SK-N-SH treated with all-trans-retinoic acid at 6 μM for 48 hours (cell line): ENCODE data around the gene SERTAD3.
"Not testable (repeated sequence)": the region's sequence is repeated elsewhere in the genome, so short reads cannot be mapped to it uniquely, and the experiment has no call there.

Experiments
- ATAC-seq: fragments of 200-7000 bp; cut with Tn5 transposase; 3 replicates; pipeline ENCODE4 v1.9.1; 2020; ENCODE audit warnings: mild to moderate bottlenecking, moderate library complexity
- ARNTL ChIP-seq: fragments of 450-650 bp; formaldehyde crosslinking; IDR thresholded peaks from 2 replicates; pipeline ENCODE4 v1.5.0; 2020; ENCODE audit warnings: low read depth, mild to moderate bottlenecking, moderate library complexity, borderline replicate concordance
- BACH2 ChIP-seq: fragments of 250-450 bp; sonication (Bioruptor Pico); IDR thresholded peaks from 2 replicates; pipeline ENCODE4 v1.9.0; 2021; ENCODE audit warnings: mild to moderate bottlenecking, borderline replicate concordance
- CREB5 ChIP-seq: fragments of 250-450 bp; sonication (Bioruptor Pico); IDR thresholded peaks from 2 replicates; pipeline ENCODE4 v1.5.1; 2020; ENCODE audit warnings: low read depth, mild to moderate bottlenecking, moderate library complexity
- CSDC2 ChIP-seq: fragments of 250-450 bp; sonication (Bioruptor Pico); IDR thresholded peaks from 2 replicates; pipeline ENCODE4 v1.5.0; 2020; ENCODE audit warnings: mild to moderate bottlenecking, moderate library complexity
- ESRRG ChIP-seq: fragments of 250-450 bp; sonication (Bioruptor Pico); IDR thresholded peaks from 2 replicates; pipeline ENCODE4 v1.6.1; 2021; ENCODE audit warnings: mild to moderate bottlenecking
- ISL1 ChIP-seq: fragments of 250-450 bp; sonication (Bioruptor Pico); IDR thresholded peaks from 2 replicates; pipeline ENCODE4 v2.1.2; 2022; ENCODE audit warnings: mild to moderate bottlenecking, moderate library complexity
- OSR1 ChIP-seq: fragments of 250-450 bp; sonication (Bioruptor Pico); IDR thresholded peaks from 2 replicates; pipeline ENCODE4 v1.8.0; 2022; ENCODE audit warnings: moderate library complexity, mild to moderate bottlenecking, inconsistent platforms
- PPARA ChIP-seq: fragments of 250-450 bp; sonication (Bioruptor Pico); IDR thresholded peaks from 2 replicates; pipeline ENCODE4 v1.5.0; 2020; ENCODE audit warnings: mild to moderate bottlenecking, borderline replicate concordance
- RARB ChIP-seq: fragments of 250-450 bp; sonication (Bioruptor Pico); IDR thresholded peaks from 2 replicates; pipeline ENCODE4 v1.8.0; 2021; ENCODE audit warnings: mild to moderate bottlenecking, moderate library complexity
- SNAI2 ChIP-seq: fragments of 250-450 bp; sonication (Bioruptor Pico); IDR thresholded peaks from 2 replicates; pipeline ENCODE4 v1.5.0; 2020; ENCODE audit warnings: mild to moderate bottlenecking, moderate library complexity
- TCF4 ChIP-seq: fragments of 250-450 bp; sonication (Bioruptor Pico); IDR thresholded peaks from 2 replicates; pipeline ENCODE4 v1.8.0; 2021; ENCODE audit warnings: mild to moderate bottlenecking, moderate library complexity, borderline replicate concordance
- TOX ChIP-seq: fragments of 250-450 bp; sonication (Bioruptor Pico); IDR thresholded peaks from 2 replicates; pipeline ENCODE4 v1.8.0; 2021; ENCODE audit warnings: mild to moderate bottlenecking, moderate library complexity, borderline replicate concordance
- TSHZ2 ChIP-seq: fragments of 250-450 bp; sonication (Bioruptor Pico); IDR thresholded peaks from 2 replicates; pipeline ENCODE4 v1.5.0; 2020; ENCODE audit warnings: mild to moderate bottlenecking, moderate library complexity
- ZC3H10 ChIP-seq: fragments of 250-450 bp; sonication (Bioruptor Pico); IDR thresholded peaks from 2 replicates; pipeline ENCODE4 v1.5.1; 2021; ENCODE audit warnings: mild to moderate bottlenecking, moderate library complexity
- ZFP3 ChIP-seq: fragments of 250-450 bp; sonication (Bioruptor Pico); IDR thresholded peaks from 2 replicates; pipeline ENCODE4 v1.5.0; 2020; ENCODE audit warnings: mild to moderate bottlenecking, moderate library complexity
- ZFP30 ChIP-seq: fragments of 450-650 bp; formaldehyde crosslinking; IDR thresholded peaks from 2 replicates; pipeline ENCODE4 v1.5.0; 2022; ENCODE audit warnings: mild to moderate bottlenecking, moderate library complexity
- ZNF565 ChIP-seq: fragments of 450-650 bp; formaldehyde crosslinking; conservative IDR thresholded peaks from 2 replicates; pipeline ENCODE4 v1.5.0; 2020; ENCODE audit warnings: low read depth, mild to moderate bottlenecking, moderate library complexity
- ZNF70 ChIP-seq: fragments of 450-650 bp; formaldehyde crosslinking; IDR thresholded peaks from 2 replicates; pipeline ENCODE4 v1.5.0; 2020; ENCODE audit warnings: mild to moderate bottlenecking, moderate library complexity
- ZNF8 ChIP-seq: fragments of 450-650 bp; formaldehyde crosslinking; IDR thresholded peaks from 2 replicates; pipeline ENCODE4 v1.5.0; 2020; ENCODE audit warnings: mild to moderate bottlenecking, moderate library complexity
- TF ChIP-seq, protein P1 (sequence below): fragments of 250-450 bp; sonication (Bioruptor Pico); IDR thresholded peaks from 2 replicates; pipeline ENCODE4 v1.8.0; 2021; ENCODE audit warnings: low read depth, mild to moderate bottlenecking, moderate library complexity, borderline replicate concordance
- TF ChIP-seq, protein P2 (sequence below): fragments of 250-450 bp; sonication (Bioruptor Pico); IDR thresholded peaks from 2 replicates; pipeline ENCODE4 v1.5.1; 2021; ENCODE audit warnings: mild to moderate bottlenecking, moderate library complexity

SERTAD3 gene

DNA sequence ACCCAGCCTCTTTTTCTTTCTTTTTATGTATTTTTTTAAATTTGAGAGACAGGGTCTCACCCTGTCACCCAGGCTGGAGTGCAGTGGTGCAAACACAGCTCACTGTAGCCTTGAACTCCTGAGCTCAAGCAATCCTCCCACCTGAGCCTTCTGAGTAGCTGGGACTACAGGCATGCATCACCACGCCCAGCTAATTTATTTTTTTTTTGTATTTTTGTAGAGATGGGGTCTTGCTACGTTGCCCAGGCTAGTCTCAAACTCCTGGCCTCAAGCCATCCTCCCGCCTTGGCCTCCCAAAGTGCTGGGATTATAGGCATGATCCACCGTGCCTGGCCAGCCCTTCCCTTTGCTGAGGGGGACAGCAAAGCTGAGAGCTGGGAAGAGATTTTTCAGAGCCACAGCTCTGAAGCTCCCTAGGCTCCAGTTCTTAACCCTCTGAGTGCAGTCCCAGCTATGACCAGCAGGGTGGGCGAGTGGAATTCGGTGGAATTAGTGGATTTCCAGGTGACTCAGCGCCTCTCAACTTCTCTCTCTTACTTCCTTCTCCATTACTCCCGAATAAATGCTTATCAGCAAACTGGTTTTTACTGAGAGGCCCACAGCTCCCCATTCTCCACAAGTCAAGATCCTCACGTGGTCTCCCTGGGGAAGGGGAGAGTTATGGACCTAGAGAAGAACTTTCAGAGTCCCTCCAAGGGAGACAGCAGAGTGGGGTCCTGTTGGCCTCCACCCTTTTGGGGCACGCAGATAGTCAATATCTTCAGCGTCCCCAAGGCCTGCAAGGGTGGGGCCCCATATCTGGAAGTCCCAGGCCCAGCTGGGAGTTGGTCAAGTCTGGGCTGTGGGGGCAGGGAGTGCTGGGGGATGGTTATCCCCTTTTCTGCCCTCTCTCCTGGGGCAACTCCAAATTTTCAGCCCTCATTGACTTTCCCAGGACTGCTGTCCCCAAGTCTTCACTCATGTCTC lies 20.2 kb upstream of the SERTAD3 start:
- ATAC-seq, result peak; percentile 60
- TF ChIP-seq ZFP30 (CRISPR knock-in tag), result no peak
- no peak for TF ChIP-seq TOX (CRISPR knock-in tag)
- no peak for TF ChIP-seq CSDC2 (CRISPR knock-in tag)
- TF ChIP-seq ISL1 (CRISPR knock-in tag), result no peak
- no peak for TF ChIP-seq ZNF70 (CRISPR knock-in tag)
- no peak for TF ChIP-seq ZFP3 (CRISPR knock-in tag)
- TF ChIP-seq ZNF8 (CRISPR knock-in tag), result no peak
- TF ChIP-seq ESRRG (CRISPR knock-in tag), result no peak
- no peak for TF ChIP-seq TCF4 (CRISPR knock-in tag)
- TF ChIP-seq, protein P1, sequence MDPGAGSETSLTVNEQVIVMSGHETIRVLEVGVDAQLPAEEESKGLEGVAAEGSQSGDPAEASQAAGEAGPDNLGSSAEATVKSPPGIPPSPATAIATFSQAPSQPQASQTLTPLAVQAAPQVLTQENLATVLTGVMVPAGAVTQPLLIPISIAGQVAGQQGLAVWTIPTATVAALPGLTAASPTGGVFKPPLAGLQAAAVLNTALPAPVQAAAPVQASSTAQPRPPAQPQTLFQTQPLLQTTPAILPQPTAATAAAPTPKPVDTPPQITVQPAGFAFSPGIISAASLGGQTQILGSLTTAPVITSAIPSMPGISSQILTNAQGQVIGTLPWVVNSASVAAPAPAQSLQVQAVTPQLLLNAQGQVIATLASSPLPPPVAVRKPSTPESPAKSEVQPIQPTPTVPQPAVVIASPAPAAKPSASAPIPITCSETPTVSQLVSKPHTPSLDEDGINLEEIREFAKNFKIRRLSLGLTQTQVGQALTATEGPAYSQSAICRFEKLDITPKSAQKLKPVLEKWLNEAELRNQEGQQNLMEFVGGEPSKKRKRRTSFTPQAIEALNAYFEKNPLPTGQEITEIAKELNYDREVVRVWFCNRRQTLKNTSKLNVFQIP (CRISPR knock-in tag), result no peak
- no peak for TF ChIP-seq BACH2 (CRISPR knock-in tag)
- TF ChIP-seq PPARA (CRISPR knock-in tag), result no peak
- TF ChIP-seq CREB5 (CRISPR knock-in tag), result no peak

- ATAC-seq, result not testable (repeated sequence)
Observed at GRCh38 chr19:40463587-40464037, 19.5 kb upstream of the SERTAD3 start.

GRCh38 chr19:40461669-40462221 lies 17.6 kb upstream of the SERTAD3 start:
- no peak for ATAC-seq
- TF ChIP-seq ISL1 (CRISPR knock-in tag) (no peak), SNAI2 (CRISPR knock-in tag) (no peak), CSDC2 (CRISPR knock-in tag) (no peak), ZNF565 (CRISPR knock-in tag) (no peak), TCF4 (CRISPR knock-in tag) (no peak), ESRRG (CRISPR knock-in tag) (no peak), BACH2 (CRISPR knock-in tag) (no peak), TOX (CRISPR knock-in tag) (no peak), ZNF8 (CRISPR knock-in tag) (no peak), ZNF70 (CRISPR knock-in tag) (no peak), PPARA (CRISPR knock-in tag) (no peak)
- TF ChIP-seq, protein P2, sequence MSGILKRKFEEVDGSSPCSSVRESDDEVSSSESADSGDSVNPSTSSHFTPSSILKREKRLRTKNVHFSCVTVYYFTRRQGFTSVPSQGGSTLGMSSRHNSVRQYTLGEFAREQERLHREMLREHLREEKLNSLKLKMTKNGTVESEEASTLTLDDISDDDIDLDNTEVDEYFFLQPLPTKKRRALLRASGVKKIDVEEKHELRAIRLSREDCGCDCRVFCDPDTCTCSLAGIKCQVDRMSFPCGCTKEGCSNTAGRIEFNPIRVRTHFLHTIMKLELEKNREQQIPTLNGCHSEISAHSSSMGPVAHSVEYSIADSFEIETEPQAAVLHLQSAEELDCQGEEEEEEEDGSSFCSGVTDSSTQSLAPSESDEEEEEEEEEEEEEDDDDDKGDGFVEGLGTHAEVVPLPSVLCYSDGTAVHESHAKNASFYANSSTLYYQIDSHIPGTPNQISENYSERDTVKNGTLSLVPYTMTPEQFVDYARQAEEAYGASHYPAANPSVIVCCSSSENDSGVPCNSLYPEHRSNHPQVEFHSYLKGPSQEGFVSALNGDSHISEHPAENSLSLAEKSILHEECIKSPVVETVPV, result no peak

DNA sequence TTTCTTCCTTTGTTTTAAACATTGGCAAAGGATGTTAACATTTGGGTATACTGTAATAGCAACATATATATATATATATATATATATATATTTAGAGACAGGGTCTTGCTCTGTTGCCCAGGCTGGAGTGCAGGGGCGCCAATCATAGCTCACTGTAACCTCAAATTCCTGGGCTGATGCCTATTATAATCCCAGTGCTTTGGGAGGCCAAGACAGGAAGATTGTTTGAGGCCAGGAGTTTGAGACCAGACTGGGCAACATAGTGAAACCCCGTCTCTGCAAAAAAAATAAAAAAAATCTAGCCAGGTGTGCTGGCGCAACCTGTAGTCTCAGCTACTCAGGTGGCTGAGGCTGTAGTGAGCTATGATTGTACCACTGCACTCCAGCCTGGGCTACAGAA lies 16.1 kb upstream of the SERTAD3 start:
- no peak for ATAC-seq
- no peak for TF ChIP-seq ISL1 (CRISPR knock-in tag)
- no peak for TF ChIP-seq ZNF70 (CRISPR knock-in tag)
- TF ChIP-seq, protein P2, result no peak
- no peak for TF ChIP-seq ZC3H10
- no peak for TF ChIP-seq ZNF565 (CRISPR knock-in tag)
- no peak for TF ChIP-seq TSHZ2 (CRISPR knock-in tag)
- TF ChIP-seq, protein P1 (CRISPR knock-in tag), result no peak
- no peak for TF ChIP-seq BACH2 (CRISPR knock-in tag)
- no peak for TF ChIP-seq OSR1
- TF ChIP-seq CREB5 (CRISPR knock-in tag), result no peak
- TF ChIP-seq ZNF8 (CRISPR knock-in tag), result no peak
- no peak for TF ChIP-seq ARNTL
- no peak for TF ChIP-seq RARB (CRISPR knock-in tag)
